Measurements from ENCODE around the gene SIDT2.

GRCh38 chr11:117178210-117179034 is at the start of gene SIDT2:
- TF ChIP-seq, protein P1, sequence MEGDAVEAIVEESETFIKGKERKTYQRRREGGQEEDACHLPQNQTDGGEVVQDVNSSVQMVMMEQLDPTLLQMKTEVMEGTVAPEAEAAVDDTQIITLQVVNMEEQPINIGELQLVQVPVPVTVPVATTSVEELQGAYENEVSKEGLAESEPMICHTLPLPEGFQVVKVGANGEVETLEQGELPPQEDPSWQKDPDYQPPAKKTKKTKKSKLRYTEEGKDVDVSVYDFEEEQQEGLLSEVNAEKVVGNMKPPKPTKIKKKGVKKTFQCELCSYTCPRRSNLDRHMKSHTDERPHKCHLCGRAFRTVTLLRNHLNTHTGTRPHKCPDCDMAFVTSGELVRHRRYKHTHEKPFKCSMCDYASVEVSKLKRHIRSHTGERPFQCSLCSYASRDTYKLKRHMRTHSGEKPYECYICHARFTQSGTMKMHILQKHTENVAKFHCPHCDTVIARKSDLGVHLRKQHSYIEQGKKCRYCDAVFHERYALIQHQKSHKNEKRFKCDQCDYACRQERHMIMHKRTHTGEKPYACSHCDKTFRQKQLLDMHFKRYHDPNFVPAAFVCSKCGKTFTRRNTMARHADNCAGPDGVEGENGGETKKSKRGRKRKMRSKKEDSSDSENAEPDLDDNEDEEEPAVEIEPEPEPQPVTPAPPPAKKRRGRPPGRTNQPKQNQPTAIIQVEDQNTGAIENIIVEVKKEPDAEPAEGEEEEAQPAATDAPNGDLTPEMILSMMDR (IDR thresholded peaks at IDR 0.05): peak in 1 of 6 experiments; percentile 50
- TF ChIP-seq POLR2A (IDR thresholded peaks at IDR 0.05): peak; percentile 62 to 96
